ENCODE results near the gene KRTAP9-6. TPM values are rescaled to one million over a fixed set of nuclear protein-coding genes. Genes with fewer than 3 reads are reported as not detected.
"Not testable (repeated sequence)": the region's sequence is repeated elsewhere in the genome, so short reads cannot be mapped to it uniquely, and the experiment has no call there.

KRTAP9-6 gene
- total RNA-seq, 1 experiment from 2014 or later = not detected

- not testable (repeated sequence) for H3K4me1 ChIP-seq, DNase-seq, H3K4me3 ChIP-seq
These were observed 9.5 kb upstream of the KRTAP9-6 start, which contains the start of gene KRTAP9-9 for GRCh38 chr17:41255381-41256290. Gene KRTAP9-9 (plus strand): TSS chr17:41255384.

GRCh38 chr17:41256291-41256685 lies 8.9 kb upstream of the KRTAP9-6 start:
- Histone ChIP-seq H3K36me3 (no peaks in the 10 kb centered on the region), H3K4me3 (no peak overlapping the region), H3K27ac (no peak overlapping the region), H3K9me3 (replicated peaks) (no peaks in the 10 kb centered on the region), H3K4me1 (no peaks in the 10 kb centered on the region), H3K27me3 (no peaks in the 10 kb centered on the region)
- no peak for DNase-seq

More at GRCh38 chr17:41255381-41256290, 9.5 kb upstream of the KRTAP9-6 start, which contains the start of gene KRTAP9-9:
- not testable (repeated sequence) for H3K9me3 ChIP-seq (replicated peaks); H3K27me3 ChIP-seq; H3K27ac ChIP-seq; H3K36me3 ChIP-seq

- no peaks in the 10 kb centered on the region for H3K27me3 ChIP-seq
- no peak for DNase-seq
- no peak overlapping the region for H3K4me3 ChIP-seq
- H3K9me3 ChIP-seq (replicated peaks) = no peaks in the 10 kb centered on the region
- no peak overlapping the region for H3K27ac ChIP-seq
- H3K36me3 ChIP-seq = no peaks in the 10 kb centered on the region
- no peaks in the 10 kb centered on the region for H3K4me1 ChIP-seq
These were observed 6.8 kb upstream of the KRTAP9-6 start for GRCh38 chr17:41258406-41258805.

- Histone ChIP-seq H3K4me1 (no peaks in the 10 kb centered on the region), H3K27ac (no peak overlapping the region), H3K36me3 (no peaks in the 10 kb centered on the region), H3K27me3 (no peaks in the 10 kb centered on the region), H3K9me3 (replicated peaks) (no peaks in the 10 kb centered on the region), H3K4me3 (no peak overlapping the region)
- DNase-seq = no peak
These were observed 2.0 kb upstream of the KRTAP9-6 start for GRCh38 chr17:41263212-41263611.

DNA sequence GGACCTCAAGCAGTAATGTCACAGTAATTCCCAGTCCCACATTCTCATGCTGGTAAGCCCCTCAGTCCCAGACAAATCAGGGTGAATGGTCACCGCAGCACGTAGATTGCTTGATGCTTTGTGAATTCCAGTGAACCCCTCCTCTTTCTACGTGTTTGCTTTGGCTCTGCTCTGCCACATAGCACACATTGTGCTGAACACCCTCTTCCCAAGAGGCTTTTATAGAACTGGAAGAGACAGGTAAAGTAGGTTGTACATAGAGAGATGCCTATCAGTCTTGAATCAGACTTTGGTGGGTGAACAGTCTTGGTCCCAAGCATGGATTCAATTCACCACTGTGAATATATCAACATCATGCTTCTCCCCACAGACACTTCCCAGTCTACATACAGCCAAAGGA lies 579 bp upstream of the KRTAP9-6 start:
- Histone ChIP-seq H3K9me3 (replicated peaks) (no peaks in the 10 kb centered on the region), H3K36me3 (no peaks in the 10 kb centered on the region), H3K27me3 (no peaks in the 10 kb centered on the region), H3K27ac (no peak overlapping the region), H3K4me3 (no peak overlapping the region), H3K4me1 (no peaks in the 10 kb centered on the region)
- no peak for DNase-seq

- Histone ChIP-seq H3K27ac (no peak overlapping the region), H3K27me3 (no peaks in the 10 kb centered on the region), H3K4me3 (no peak overlapping the region), H3K9me3 (replicated peaks) (no peaks in the 10 kb centered on the region), H3K36me3 (no peaks in the 10 kb centered on the region), H3K4me1 (no peaks in the 10 kb centered on the region)
- DNase-seq = no peak
These were observed 2.5 kb downstream of the KRTAP9-6 start for GRCh38 chr17:41267711-41268110.

GRCh38 chr17:41271323-41271722 lies 6.1 kb downstream of the KRTAP9-6 start:
- not testable (repeated sequence) for H3K27me3 ChIP-seq; H3K4me1 ChIP-seq; DNase-seq; H3K36me3 ChIP-seq; H3K9me3 ChIP-seq (replicated peaks); H3K4me3 ChIP-seq; H3K27ac ChIP-seq

DNA sequence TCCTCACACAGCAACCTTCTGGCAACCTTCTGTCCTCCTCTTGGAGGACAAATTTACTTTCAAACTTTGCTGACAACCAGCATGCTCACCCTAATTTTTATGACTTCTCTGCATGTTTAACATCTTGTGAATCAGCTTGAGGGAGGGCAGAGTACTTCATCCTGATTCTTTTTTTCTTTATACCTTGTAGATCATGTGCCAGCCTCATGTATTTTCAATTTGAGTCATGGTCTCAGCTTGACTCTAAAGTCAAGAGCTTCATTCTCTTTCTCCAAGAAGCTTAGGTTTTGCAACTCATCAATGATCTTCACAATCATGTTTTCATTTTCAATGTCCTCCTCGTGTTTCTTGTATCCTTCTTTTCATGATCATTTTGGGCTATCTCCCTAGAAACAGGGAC lies 6.7 kb downstream of the KRTAP9-6 start:
- H3K4me3 ChIP-seq = no peak overlapping the region
- DNase-seq = no peak
- H3K27ac ChIP-seq = no peak overlapping the region
- H3K36me3 ChIP-seq = no peaks in the 10 kb centered on the region
- no peaks in the 10 kb centered on the region for H3K9me3 ChIP-seq (replicated peaks)
- no peaks in the 10 kb centered on the region for H3K27me3 ChIP-seq
- no peaks in the 10 kb centered on the region for H3K4me1 ChIP-seq

DNA sequence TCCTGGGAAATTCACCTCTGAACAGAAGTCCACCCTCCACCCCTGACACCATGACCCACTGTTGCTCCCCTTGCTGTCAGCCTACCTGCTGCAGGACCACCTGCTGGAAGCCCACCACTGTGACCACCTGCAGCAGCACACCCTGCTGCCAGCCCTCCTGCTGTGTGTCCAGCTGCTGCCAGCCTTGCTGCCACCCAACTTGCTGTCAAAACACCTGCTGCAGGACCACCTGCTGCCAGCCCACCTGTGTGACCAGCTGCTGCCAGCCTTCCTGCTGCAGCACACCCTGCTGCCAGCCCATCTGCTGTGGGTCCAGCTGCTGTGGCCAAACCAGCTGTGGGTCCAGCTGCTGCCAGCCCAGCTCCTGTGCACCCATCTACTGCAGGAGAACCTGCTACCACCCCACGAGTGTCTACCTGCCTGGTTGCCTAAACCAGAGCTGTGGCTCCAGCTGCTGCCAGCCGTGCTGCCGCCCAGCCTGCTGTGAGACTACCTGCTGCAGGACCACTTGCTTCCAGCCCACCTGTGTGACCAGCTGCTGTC lies 10.5 kb downstream of the KRTAP9-6 start, which contains the start of gene KRTAP9-7:
Gene KRTAP9-7, plus strand, starts transcription at position 51 of the 543 bp plus-strand sequence. Its CDS starts 0 bp downstream, at position 51.
- DNase-seq; H3K36me3 ChIP-seq; H3K4me3 ChIP-seq; H3K27me3 ChIP-seq; H3K27ac ChIP-seq; H3K9me3 ChIP-seq (replicated peaks); H3K4me1 ChIP-seq: not testable (repeated sequence)

GRCh38 chr17:41278176-41278955 lies 13.2 kb downstream of the KRTAP9-6 start:
- no peak for DNase-seq
- H3K36me3 ChIP-seq = no peaks in the 10 kb centered on the region
- H3K4me1 ChIP-seq = peaks cover 8% of the 10 kb centered on the region; the same call in 1 of the 2 replicates
- H3K27me3 ChIP-seq = no peaks in the 10 kb centered on the region
- H3K9me3 ChIP-seq (replicated peaks) = no peaks in the 10 kb centered on the region
- H3K4me3 ChIP-seq = no peak overlapping the region
- no peak overlapping the region for H3K27ac ChIP-seq

DNA sequence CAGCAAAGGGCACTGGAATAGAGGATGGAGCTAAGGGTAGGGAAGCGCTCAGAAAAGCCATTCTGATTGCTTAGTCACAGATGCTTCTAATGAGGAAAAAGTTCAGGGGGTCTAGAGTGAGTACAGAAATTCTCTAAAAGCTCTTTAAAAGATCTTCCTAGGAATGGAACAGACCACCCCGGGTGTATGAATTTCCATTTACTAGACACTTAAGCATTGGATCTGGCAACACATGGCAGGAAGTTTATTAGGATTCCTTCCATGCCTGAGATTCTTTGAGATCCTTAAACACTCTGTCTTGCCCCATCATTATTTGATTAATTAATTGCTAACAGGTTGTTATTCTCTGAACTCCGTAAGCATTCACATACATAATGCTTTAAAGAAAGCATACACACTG lies 18.9 kb downstream of the KRTAP9-6 start:
- Histone ChIP-seq H3K9me3 (replicated peaks) (no peaks in the 10 kb centered on the region), H3K27ac (peak overlapping the region; percentile 27; the same call in 1 of the 2 replicates), H3K4me3 (no peak overlapping the region), H3K27me3 (no peaks in the 10 kb centered on the region), H3K36me3 (no peaks in the 10 kb centered on the region), H3K4me1 (peaks cover 29% of the 10 kb centered on the region)
- DNase-seq = peak; percentile 26 to 32

DNA sequence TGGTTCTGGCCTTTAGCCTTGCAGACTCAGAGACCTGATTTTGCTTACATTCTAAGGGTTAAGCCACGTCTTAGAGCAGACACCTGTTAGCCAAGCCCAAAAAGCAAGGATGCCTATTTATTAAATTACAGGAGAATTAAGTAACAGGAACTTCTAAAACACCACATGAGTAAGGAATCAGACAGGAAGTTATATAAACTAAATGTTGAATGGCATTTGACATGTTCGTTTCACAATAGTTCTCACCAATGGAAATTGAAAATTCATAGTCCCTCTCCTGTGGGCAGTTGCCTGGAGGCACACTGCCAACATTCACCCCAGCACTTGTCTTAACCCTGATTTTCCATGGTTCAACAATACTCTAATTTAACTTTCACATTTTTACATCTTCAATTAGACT lies 19.4 kb downstream of the KRTAP9-6 start:
- H3K27ac ChIP-seq = peak overlapping the region; percentile 22; the same call in 1 of the 2 replicates

GRCh38 chr17:41287050-41287449 lies 21.9 kb downstream of the KRTAP9-6 start:
- Histone ChIP-seq H3K27me3 (no peaks in the 10 kb centered on the region), H3K27ac (no peak overlapping the region), H3K4me1 (peaks cover 26% of the 10 kb centered on the region), H3K9me3 (replicated peaks) (no peaks in the 10 kb centered on the region), H3K36me3 (no peaks in the 10 kb centered on the region), H3K4me3 (no peak overlapping the region)
- DNase-seq = no peak

More for the DNA sequence above, 19.4 kb downstream of the KRTAP9-6 start:
- H3K9me3 ChIP-seq (replicated peaks) = no peaks in the 10 kb centered on the region
- H3K4me1 ChIP-seq = peaks cover 28% of the 10 kb centered on the region
- no peaks in the 10 kb centered on the region for H3K27me3 ChIP-seq
- no peak for DNase-seq
- H3K4me3 ChIP-seq = no peak overlapping the region
- no peaks in the 10 kb centered on the region for H3K36me3 ChIP-seq

DNA sequence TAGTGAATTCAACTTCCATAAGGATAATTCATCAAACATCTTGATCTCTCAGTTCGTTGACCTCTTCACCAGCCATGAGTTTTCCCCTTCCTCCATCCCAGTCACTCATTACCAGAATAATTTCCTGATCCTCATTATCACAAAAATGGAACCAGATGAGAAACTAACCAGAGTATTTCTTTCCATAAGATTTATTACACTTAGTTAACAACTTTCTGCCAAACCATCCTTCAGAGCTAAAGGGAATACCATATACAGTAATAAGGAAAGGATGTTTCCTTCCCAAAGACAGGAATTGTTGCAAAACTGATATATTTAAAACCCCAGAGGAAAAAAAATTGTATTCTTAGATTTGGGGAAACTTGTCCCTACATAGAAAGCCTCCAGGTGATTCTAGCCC lies 28.8 kb downstream of the KRTAP9-6 start:
- no peaks in the 10 kb centered on the region for H3K36me3 ChIP-seq
- no peaks in the 10 kb centered on the region for H3K27me3 ChIP-seq
- no peaks in the 10 kb centered on the region for H3K9me3 ChIP-seq (replicated peaks)
- no peaks in the 10 kb centered on the region for H3K4me1 ChIP-seq
- H3K4me3 ChIP-seq = no peak overlapping the region
- H3K27ac ChIP-seq = no peak overlapping the region
- no peak for DNase-seq

GRCh38 chr17:41296846-41297245 lies 31.7 kb downstream of the KRTAP9-6 start:
- Histone ChIP-seq H3K27me3 (no peaks in the 10 kb centered on the region), H3K36me3 (no peaks in the 10 kb centered on the region), H3K27ac (no peak overlapping the region), H3K4me1 (no peaks in the 10 kb centered on the region), H3K9me3 (replicated peaks) (no peaks in the 10 kb centered on the region), H3K4me3 (no peak overlapping the region)
- DNase-seq = no peak
